Heart right ventricle (tissue), 12 donors: Measurements from ENCODE around the gene IL17REL. TPM values are rescaled to one million over a fixed set of nuclear protein-coding genes. Genes with fewer than 3 reads are reported as not detected.

Experiments
- microRNA-seq, 2 donors: library from miRNA; unstranded; fragments of <30 nt; microRNA quantifications; one replicate each; pipeline ENCODE4 v1.2.0, GENCODE V29; 2021
- polyA plus RNA-seq, 2 donors: library from polyadenylated mRNA; stranded (reverse); fragments of 200-250 nt; gene quantifications; one replicate each; pipeline ENCODE4 v1.2.3, GENCODE V29; 2013
- total RNA-seq, 10 donors: library from RNA; stranded (reverse); fragmentation: NEBNext Ultra II Directional in 3 of 10; extraction: Animal tissue kit (Norgen Biotek cat#: 25700) in 3 of 10; gene quantifications; one replicate each; pipeline versions ENCODE4 v1.2.1 to v1.2.4, GENCODE V29; 2021 to 2023
- donor health status: ischemic (EF 13 %, LVEDD 7.1; RV severe dilation, severe dysfunction).
- donor health status: healthy with polysubstance abuse.
- donor health status: DM: no; HTN: yes; CAD: no.
- donor health status: DM: no; HTN: no; CAD: no.
- donor health status: ischemic (EF 25% LVEDD 6.9; RV normal size, moderate dysfunction).
- donor health status: ischemic (EF 25% LVEDD 5.7; RV mildly dilated, moderate dysfunction).
- donor health status: healthy.
- donor health status: nonischemic (EF 11% LVEDD 7.7; RV severe dilation, severe dysfunction).
- donor health status: DM: yes; HTN: yes; CAD: no.
- donor health status: PGD.
- donor health status: ischemic (EF 29% LVEDD 5.4; RV normal size, mild dysfunction).
- donor health status: nonischemic (EF 23%, LVEDD 6.1; RV moderate dilation, normal function).

The IL17REL gene
- total and polyA plus RNA-seq, 12 donors, result 0.11 TPM; not detected in 11

Small RNA genes lying within 50 kb of the gene (microRNA-seq; reads per million reads assigned to microRNA genes)
- 0 to 0.51 reads per million in 2 donors for gene MIR6821

Other genes starting within 250 kb of the IL17REL start
- gene BRD1, start 184.9 kb downstream of the IL17REL start, total RNA-seq, result 10 to 100 TPM; 14.6 to 23.2 (median 16.9) TPM
- 10 to 100 TPM in 1 of 2 donors, 1 to 10 TPM in 1; 8.2 to 22.9 TPM for gene BRD1, start 184.9 kb downstream of the IL17REL start, polyA plus RNA-seq
- gene ZBED4, start 158.9 kb downstream of the IL17REL start, total RNA-seq, result 1 to 10 TPM; 3.5 to 5.9 (median 4.4) TPM
- 1 to 10 TPM; 2.6 to 3.2 TPM for gene ZBED4, start 158.9 kb downstream of the IL17REL start, polyA plus RNA-seq
- 10 to 100 TPM in 9 of 10 donors, 1 to 10 TPM in 1; 9.6 to 19.8 (median 16.0) TPM for gene ALG12, start 94.3 kb downstream of the IL17REL start, total RNA-seq
- gene ALG12, start 94.3 kb downstream of the IL17REL start, polyA plus RNA-seq, result 10 to 100 TPM in 1 of 2 donors, 1 to 10 TPM in 1; 9.7 to 10.4 TPM
- gene CRELD2, start 94.1 kb downstream of the IL17REL start, total RNA-seq, result 10 to 100 TPM; 13.0 to 32.5 (median 19.2) TPM
- 10 to 100 TPM; 11.0 to 90.0 TPM for gene CRELD2, start 94.1 kb downstream of the IL17REL start, polyA plus RNA-seq
- 10 to 100 TPM; 27.4 to 81.6 (median 41.6) TPM for gene PIM3, start 52.0 kb downstream of the IL17REL start, total RNA-seq
- gene PIM3, start 52.0 kb downstream of the IL17REL start, polyA plus RNA-seq, result 10 to 100 TPM; 43.9 to 62.0 TPM
- not detected for gene TTLL8, start 45.5 kb upstream of the IL17REL start, total RNA-seq
- not detected for gene TTLL8, start 45.5 kb upstream of the IL17REL start, polyA plus RNA-seq
- gene MLC1, start 72.7 kb upstream of the IL17REL start, total RNA-seq, result 1 to 10 TPM in 1 of 10 donors, under 1 TPM in 5, not detected in 4; 0.11 to 1.6 (median 0.37) TPM
- gene MLC1, start 72.7 kb upstream of the IL17REL start, polyA plus RNA-seq, result under 1 TPM; 0.03 to 0.07 TPM
- under 1 TPM in 2 of 10 donors, not detected in 8; 0.16 to 0.42 TPM for gene MOV10L1, start 77.2 kb upstream of the IL17REL start, total RNA-seq
- gene MOV10L1, start 77.2 kb upstream of the IL17REL start, polyA plus RNA-seq, result under 1 TPM; 0.16 to 0.37 TPM
- gene PANX2, start 158.0 kb upstream of the IL17REL start, total RNA-seq, result under 1 TPM in 7 of 10 donors, not detected in 3; 0.15 to 0.61 (median 0.22) TPM
- gene PANX2, start 158.0 kb upstream of the IL17REL start, polyA plus RNA-seq, result under 1 TPM; 0.07 to 0.09 TPM
- 10 to 100 TPM; 13.6 to 24.9 (median 16.4) TPM for gene TRABD, start 173.1 kb upstream of the IL17REL start, total RNA-seq
- gene TRABD, start 173.1 kb upstream of the IL17REL start, polyA plus RNA-seq, result 10 to 100 TPM; 31.6 to 40.8 TPM
- gene SELENOO, start 188.2 kb upstream of the IL17REL start, total RNA-seq, result 10 to 100 TPM in 9 of 10 donors, 1 to 10 TPM in 1; 9.6 to 24.6 (median 11.9) TPM
- 10 to 100 TPM; 22.6 to 29.8 TPM for gene SELENOO, start 188.2 kb upstream of the IL17REL start, polyA plus RNA-seq
- gene TUBGCP6, start 232.3 kb upstream of the IL17REL start, total RNA-seq, result 10 to 100 TPM; 15.5 to 23.3 (median 18.5) TPM
- 10 to 100 TPM; 14.2 to 40.7 TPM for gene TUBGCP6, start 232.3 kb upstream of the IL17REL start, polyA plus RNA-seq
- 10 to 100 TPM in 6 of 10 donors, 1 to 10 TPM in 4; 7.1 to 16.7 (median 10.3) TPM for gene HDAC10, start 238.5 kb upstream of the IL17REL start, total RNA-seq
- 10 to 100 TPM in 1 of 2 donors, 1 to 10 TPM in 1; 7.9 to 20.3 TPM for gene HDAC10, start 238.5 kb upstream of the IL17REL start, polyA plus RNA-seq
- 10 to 100 TPM; 10.6 to 21.9 (median 16.1) TPM for gene MAPK12, start 248.9 kb upstream of the IL17REL start, total RNA-seq
- 10 to 100 TPM; 14.8 to 23.0 TPM for gene MAPK12, start 248.9 kb upstream of the IL17REL start, polyA plus RNA-seq